Neural cell (in vitro differentiated cells): ENCODE data around the gene E2F2. TPM values are rescaled to one million over a fixed set of nuclear protein-coding genes. Genes with fewer than 3 reads are reported as not detected.

Source experiments
- H2AFZ ChIP-seq: fragments of 200-600, 300-800 bp; sonication (generic), shearing (Covaris generic); 2 replicates; pipeline ENCODE4 v1.6.0; 2014; ENCODE audit warnings: low read depth, mild to moderate bottlenecking, antibody characterized with exemption, low read length, moderate library complexity
- H3F3A ChIP-seq: fragments of 200-600 bp; shearing (Covaris generic); 2 replicates; pipeline ENCODE4 v1.6.1; 2016; ENCODE audit warnings: mild to moderate bottlenecking, moderate library complexity, mixed read lengths, antibody characterized with exemption, low read length; ENCODE audit not compliant: insufficient read depth, poor library complexity, severe bottlenecking
- H3K27ac ChIP-seq: fragments of 200-600, 300-800 bp; sonication (generic), shearing (Covaris generic); 2 replicates; pipeline ENCODE4 v1.5.1; 2014; ENCODE audit warnings: mild to moderate bottlenecking, low read length, moderate library complexity
- H3K27me3 ChIP-seq: fragments of 300-800, 200-600 bp; sonication (generic), shearing (Covaris generic); 2 replicates; pipeline ENCODE4 v1.6.0; 2014; ENCODE audit warnings: mild to moderate bottlenecking, low read depth, low read length, moderate library complexity; ENCODE audit not compliant: insufficient read depth
- H3K36me3 ChIP-seq: fragments of 300-800, 200-600 bp; sonication (generic), shearing (Covaris generic); 2 replicates; pipeline ENCODE4 v1.5.1; 2014; ENCODE audit warnings: mild to moderate bottlenecking, antibody characterized with exemption, low read length, moderate library complexity; ENCODE audit not compliant: insufficient read depth
- H3K4me2 ChIP-seq: fragments of 300-800, 200-600 bp; sonication (generic), shearing (Covaris generic); 2 replicates; pipeline ENCODE4 v1.6.0; 2014; ENCODE audit warnings: mild to moderate bottlenecking, low read length
- H3K4me3 ChIP-seq: fragments of 300-800, 200-600 bp; sonication (generic), shearing (Covaris generic); 2 replicates; pipeline ENCODE4 v1.5.1; 2014; ENCODE audit warnings: mild to moderate bottlenecking, low read length, moderate library complexity
- H3K79me2 ChIP-seq: fragments of 200-600 bp; shearing (Covaris generic); replicated peaks from 2 replicates; pipeline ENCODE4 v1.6.0; 2014; ENCODE audit warnings: mild to moderate bottlenecking, low read length, moderate library complexity; ENCODE audit not compliant: insufficient read depth
- H3K9ac ChIP-seq: fragments of 300-800, 200-600 bp; sonication (generic), shearing (Covaris generic); 2 replicates; pipeline ENCODE4 v1.6.1; 2016; ENCODE audit warnings: mild to moderate bottlenecking, low read length, mixed read lengths
- H3K9me2 ChIP-seq: fragments of 200-600 bp; shearing (Covaris generic); 2 replicates; pipeline ENCODE4 v1.6.1; 2016; ENCODE audit warnings: mild to moderate bottlenecking, low read length, mixed read lengths; ENCODE audit not compliant: insufficient read depth
- H3K9me3 ChIP-seq: fragments of 200-600, 300-800 bp; sonication (generic), shearing (Covaris generic); 2 replicates; pipeline ENCODE4 v1.6.1; 2016; ENCODE audit warnings: mild to moderate bottlenecking, mixed run types, low read length, moderate library complexity, mixed read lengths
- H4K20me1 ChIP-seq: fragments of 200-600 bp; shearing (Covaris generic); 2 replicates; pipeline ENCODE4 v1.6.1; 2016; ENCODE audit warnings: mild to moderate bottlenecking, mixed run types; ENCODE audit not compliant: insufficient read depth
- EP300 ChIP-seq: fragments of 450-650 bp; conservative IDR thresholded peaks from 2 replicates; pipeline ENCODE4 v1.6.1; 2014; ENCODE audit warnings: antibody characterized with exemption, mild to moderate bottlenecking, moderate library complexity; ENCODE audit not compliant: poor library complexity, severe bottlenecking
- EZH2 ChIP-seq: fragments of 200-600, 300-800 bp; shearing (Covaris generic), sonication (generic); IDR thresholded peaks from 2 replicates; pipeline ENCODE4 v1.6.1; 2014; ENCODE audit warnings: antibody characterized with exemption, low read length, borderline replicate concordance, mild to moderate bottlenecking; ENCODE audit not compliant: insufficient read depth, poor library complexity, severe bottlenecking
- MXI1 ChIP-seq: fragments of 450-650 bp; conservative IDR thresholded peaks from 2 replicates; pipeline ENCODE4 v1.6.1; 2014; ENCODE audit warnings: antibody characterized with exemption, mild to moderate bottlenecking; ENCODE audit not compliant: poor library complexity, severe bottlenecking
- POLR2AphosphoS5 ChIP-seq: IDR thresholded peaks from 2 replicates; pipeline ENCODE4 v1.6.1; 2012
- RAD21 ChIP-seq: fragments of 450-650 bp; conservative IDR thresholded peaks from 2 replicates; pipeline ENCODE4 v1.6.1; 2014; ENCODE audit warnings: antibody characterized with exemption, mild to moderate bottlenecking, moderate library complexity
- SMC3 ChIP-seq: fragments of 450-650 bp; conservative IDR thresholded peaks from 2 replicates; pipeline ENCODE4 v1.6.1; 2014; ENCODE audit warnings: antibody characterized with exemption, mild to moderate bottlenecking, moderate library complexity; ENCODE audit not compliant: poor library complexity
- TAF1 ChIP-seq: IDR thresholded peaks from 2 replicates; pipeline ENCODE4 v1.6.1; 2012; ENCODE audit warnings: low read depth
- polyA plus RNA-seq: library from polyadenylated mRNA; depleted of rRNA; stranded (reverse); fragments of >200 nt; gene quantifications from 2 replicates; pipeline ENCODE4 v1.2.3, GENCODE V29; 2014
- TF ChIP-seq, protein P1 (sequence below): IDR thresholded peaks from 2 replicates; pipeline ENCODE4 v1.6.1; 2012; ENCODE audit warnings: borderline replicate concordance
- TF ChIP-seq, protein P2 (sequence below): fragments of 450-650 bp; IDR thresholded peaks from 2 replicates; pipeline ENCODE4 v1.5.1; 2014; ENCODE audit warnings: antibody characterized with exemption, mild to moderate bottlenecking, moderate library complexity; ENCODE audit not compliant: poor library complexity, severe bottlenecking

E2F2 gene
- polyA plus RNA-seq, 1 donor from 2014 or later, result 0.16 TPM

DNA sequence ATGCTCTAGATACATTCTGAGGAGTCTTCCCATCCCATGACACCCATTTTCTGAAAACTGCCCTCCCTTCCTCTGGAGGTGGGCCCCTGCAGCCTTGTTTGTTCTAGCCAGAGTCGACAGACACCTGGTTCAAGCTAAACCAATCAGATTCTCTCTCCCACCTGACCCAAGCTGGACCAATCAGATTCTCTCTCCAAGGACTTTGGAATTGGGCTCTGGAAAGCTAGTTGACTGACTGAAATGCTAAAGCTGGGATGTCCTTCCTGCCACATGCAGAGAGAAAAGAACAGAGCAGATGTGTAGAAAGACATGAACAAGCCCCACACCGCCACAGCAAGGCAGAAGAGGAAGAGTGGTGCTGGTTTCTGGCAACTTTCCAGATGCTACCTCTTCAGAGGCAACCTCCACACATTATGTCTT is 71.7 kb downstream of the E2F2 start:
- Histone ChIP-seq H3K36me3 (no peaks in the 10 kb centered on the region), H2AFZ (no peak overlapping the region), H3K27me3 (no peaks in the 10 kb centered on the region), H3K9me3 (no peaks in the 10 kb centered on the region), H3F3A (no peaks in the 10 kb centered on the region), H4K20me1 (no peaks in the 10 kb centered on the region), H3K79me2 (no peaks in the 10 kb centered on the region), H3K27ac (no peak overlapping the region), H3K4me2 (no peak overlapping the region), H3K9me2 (no peaks in the 10 kb centered on the region), H3K4me3 (no peak overlapping the region), H3K9ac (no peak overlapping the region)
- TF ChIP-seq, protein P1, sequence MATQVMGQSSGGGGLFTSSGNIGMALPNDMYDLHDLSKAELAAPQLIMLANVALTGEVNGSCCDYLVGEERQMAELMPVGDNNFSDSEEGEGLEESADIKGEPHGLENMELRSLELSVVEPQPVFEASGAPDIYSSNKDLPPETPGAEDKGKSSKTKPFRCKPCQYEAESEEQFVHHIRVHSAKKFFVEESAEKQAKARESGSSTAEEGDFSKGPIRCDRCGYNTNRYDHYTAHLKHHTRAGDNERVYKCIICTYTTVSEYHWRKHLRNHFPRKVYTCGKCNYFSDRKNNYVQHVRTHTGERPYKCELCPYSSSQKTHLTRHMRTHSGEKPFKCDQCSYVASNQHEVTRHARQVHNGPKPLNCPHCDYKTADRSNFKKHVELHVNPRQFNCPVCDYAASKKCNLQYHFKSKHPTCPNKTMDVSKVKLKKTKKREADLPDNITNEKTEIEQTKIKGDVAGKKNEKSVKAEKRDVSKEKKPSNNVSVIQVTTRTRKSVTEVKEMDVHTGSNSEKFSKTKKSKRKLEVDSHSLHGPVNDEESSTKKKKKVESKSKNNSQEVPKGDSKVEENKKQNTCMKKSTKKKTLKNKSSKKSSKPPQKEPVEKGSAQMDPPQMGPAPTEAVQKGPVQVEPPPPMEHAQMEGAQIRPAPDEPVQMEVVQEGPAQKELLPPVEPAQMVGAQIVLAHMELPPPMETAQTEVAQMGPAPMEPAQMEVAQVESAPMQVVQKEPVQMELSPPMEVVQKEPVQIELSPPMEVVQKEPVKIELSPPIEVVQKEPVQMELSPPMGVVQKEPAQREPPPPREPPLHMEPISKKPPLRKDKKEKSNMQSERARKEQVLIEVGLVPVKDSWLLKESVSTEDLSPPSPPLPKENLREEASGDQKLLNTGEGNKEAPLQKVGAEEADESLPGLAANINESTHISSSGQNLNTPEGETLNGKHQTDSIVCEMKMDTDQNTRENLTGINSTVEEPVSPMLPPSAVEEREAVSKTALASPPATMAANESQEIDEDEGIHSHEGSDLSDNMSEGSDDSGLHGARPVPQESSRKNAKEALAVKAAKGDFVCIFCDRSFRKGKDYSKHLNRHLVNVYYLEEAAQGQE, result no peak
- TF ChIP-seq RAD21 (no peak), SMC3 (no peak), POLR2AphosphoS5 (no peak), TAF1 (no peak), EP300 (no peak), MXI1 (no peak), EZH2 (no peak)
- TF ChIP-seq, protein P2, sequence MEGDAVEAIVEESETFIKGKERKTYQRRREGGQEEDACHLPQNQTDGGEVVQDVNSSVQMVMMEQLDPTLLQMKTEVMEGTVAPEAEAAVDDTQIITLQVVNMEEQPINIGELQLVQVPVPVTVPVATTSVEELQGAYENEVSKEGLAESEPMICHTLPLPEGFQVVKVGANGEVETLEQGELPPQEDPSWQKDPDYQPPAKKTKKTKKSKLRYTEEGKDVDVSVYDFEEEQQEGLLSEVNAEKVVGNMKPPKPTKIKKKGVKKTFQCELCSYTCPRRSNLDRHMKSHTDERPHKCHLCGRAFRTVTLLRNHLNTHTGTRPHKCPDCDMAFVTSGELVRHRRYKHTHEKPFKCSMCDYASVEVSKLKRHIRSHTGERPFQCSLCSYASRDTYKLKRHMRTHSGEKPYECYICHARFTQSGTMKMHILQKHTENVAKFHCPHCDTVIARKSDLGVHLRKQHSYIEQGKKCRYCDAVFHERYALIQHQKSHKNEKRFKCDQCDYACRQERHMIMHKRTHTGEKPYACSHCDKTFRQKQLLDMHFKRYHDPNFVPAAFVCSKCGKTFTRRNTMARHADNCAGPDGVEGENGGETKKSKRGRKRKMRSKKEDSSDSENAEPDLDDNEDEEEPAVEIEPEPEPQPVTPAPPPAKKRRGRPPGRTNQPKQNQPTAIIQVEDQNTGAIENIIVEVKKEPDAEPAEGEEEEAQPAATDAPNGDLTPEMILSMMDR, result no peak

Other genes with a start within 250 kb of the E2F2 start
- gene HNRNPR, start 186.9 kb downstream of the E2F2 start, polyA plus RNA-seq, result 295 and 345 TPM in 2 replicates
- 27.1 and 30.8 TPM in 2 replicates for gene ZNF436, start 161.4 kb downstream of the E2F2 start, polyA plus RNA-seq
- 0.70 TPM in 1 of 2 replicates, not detected in the other for gene TCEA3, start 106.5 kb downstream of the E2F2 start, polyA plus RNA-seq
- 14.7 and 24.9 TPM in 2 replicates for gene ASAP3, start 47.1 kb downstream of the E2F2 start, polyA plus RNA-seq
- 8.0 and 10.2 TPM in 2 replicates for gene ID3, start 28.3 kb upstream of the E2F2 start, polyA plus RNA-seq
- gene RPL11, start 160.6 kb upstream of the E2F2 start, polyA plus RNA-seq, result 1,052 and 1,136 TPM in 2 replicates
- gene ELOA, start 212.2 kb upstream of the E2F2 start, polyA plus RNA-seq, result 20.0 and 25.7 TPM in 2 replicates
- gene PITHD1, start 247.2 kb upstream of the E2F2 start, polyA plus RNA-seq, result 242 and 267 TPM in 2 replicates